Neural cell (in vitro differentiated cells): ENCODE measurements around the gene LRRC10B. TPM values are rescaled to one million over a fixed set of nuclear protein-coding genes. Genes with fewer than 3 reads are reported as not detected.

ENCODE experiments used
- H2AFZ ChIP-seq: fragments of 200-600, 300-800 bp; sonication (generic), shearing (Covaris generic); 2 replicates; pipeline ENCODE4 v1.6.0; 2014; ENCODE audit warnings: low read depth, mild to moderate bottlenecking, antibody characterized with exemption, low read length, moderate library complexity
- H3F3A ChIP-seq: fragments of 200-600 bp; shearing (Covaris generic); 2 replicates; pipeline ENCODE4 v1.6.1; 2016; ENCODE audit warnings: mild to moderate bottlenecking, moderate library complexity, mixed read lengths, antibody characterized with exemption, low read length; ENCODE audit not compliant: insufficient read depth, poor library complexity, severe bottlenecking
- H3K27ac ChIP-seq: fragments of 200-600, 300-800 bp; sonication (generic), shearing (Covaris generic); 2 replicates; pipeline ENCODE4 v1.5.1; 2014; ENCODE audit warnings: mild to moderate bottlenecking, low read length, moderate library complexity
- H3K27me3 ChIP-seq: fragments of 300-800, 200-600 bp; sonication (generic), shearing (Covaris generic); 2 replicates; pipeline ENCODE4 v1.6.0; 2014; ENCODE audit warnings: mild to moderate bottlenecking, low read depth, low read length, moderate library complexity; ENCODE audit not compliant: insufficient read depth
- H3K36me3 ChIP-seq: fragments of 300-800, 200-600 bp; sonication (generic), shearing (Covaris generic); 2 replicates; pipeline ENCODE4 v1.5.1; 2014; ENCODE audit warnings: mild to moderate bottlenecking, antibody characterized with exemption, low read length, moderate library complexity; ENCODE audit not compliant: insufficient read depth
- H3K4me2 ChIP-seq: fragments of 300-800, 200-600 bp; sonication (generic), shearing (Covaris generic); 2 replicates; pipeline ENCODE4 v1.6.0; 2014; ENCODE audit warnings: mild to moderate bottlenecking, low read length
- H3K4me3 ChIP-seq: fragments of 300-800, 200-600 bp; sonication (generic), shearing (Covaris generic); 2 replicates; pipeline ENCODE4 v1.5.1; 2014; ENCODE audit warnings: mild to moderate bottlenecking, low read length, moderate library complexity
- H3K79me2 ChIP-seq: fragments of 200-600 bp; shearing (Covaris generic); replicated peaks from 2 replicates; pipeline ENCODE4 v1.6.0; 2014; ENCODE audit warnings: mild to moderate bottlenecking, low read length, moderate library complexity; ENCODE audit not compliant: insufficient read depth
- H3K9ac ChIP-seq: fragments of 300-800, 200-600 bp; sonication (generic), shearing (Covaris generic); 2 replicates; pipeline ENCODE4 v1.6.1; 2016; ENCODE audit warnings: mild to moderate bottlenecking, low read length, mixed read lengths
- H3K9me2 ChIP-seq: fragments of 200-600 bp; shearing (Covaris generic); 2 replicates; pipeline ENCODE4 v1.6.1; 2016; ENCODE audit warnings: mild to moderate bottlenecking, low read length, mixed read lengths; ENCODE audit not compliant: insufficient read depth
- H3K9me3 ChIP-seq: fragments of 200-600, 300-800 bp; sonication (generic), shearing (Covaris generic); 2 replicates; pipeline ENCODE4 v1.6.1; 2016; ENCODE audit warnings: mild to moderate bottlenecking, mixed run types, low read length, moderate library complexity, mixed read lengths
- H4K20me1 ChIP-seq: fragments of 200-600 bp; shearing (Covaris generic); 2 replicates; pipeline ENCODE4 v1.6.1; 2016; ENCODE audit warnings: mild to moderate bottlenecking, mixed run types; ENCODE audit not compliant: insufficient read depth
- CTCF ChIP-seq: fragments of 450-650 bp; IDR thresholded peaks from 2 replicates; pipeline ENCODE4 v1.5.1; 2014; ENCODE audit warnings: antibody characterized with exemption, mild to moderate bottlenecking, moderate library complexity; ENCODE audit not compliant: poor library complexity, severe bottlenecking
- EP300 ChIP-seq: fragments of 450-650 bp; conservative IDR thresholded peaks from 2 replicates; pipeline ENCODE4 v1.6.1; 2014; ENCODE audit warnings: antibody characterized with exemption, mild to moderate bottlenecking, moderate library complexity; ENCODE audit not compliant: poor library complexity, severe bottlenecking
- EZH2 ChIP-seq: fragments of 200-600, 300-800 bp; shearing (Covaris generic), sonication (generic); IDR thresholded peaks from 2 replicates; pipeline ENCODE4 v1.6.1; 2014; ENCODE audit warnings: antibody characterized with exemption, low read length, borderline replicate concordance, mild to moderate bottlenecking; ENCODE audit not compliant: insufficient read depth, poor library complexity, severe bottlenecking
- MXI1 ChIP-seq: fragments of 450-650 bp; conservative IDR thresholded peaks from 2 replicates; pipeline ENCODE4 v1.6.1; 2014; ENCODE audit warnings: antibody characterized with exemption, mild to moderate bottlenecking; ENCODE audit not compliant: poor library complexity, severe bottlenecking
- POLR2AphosphoS5 ChIP-seq: IDR thresholded peaks from 2 replicates; pipeline ENCODE4 v1.6.1; 2012
- RAD21 ChIP-seq: fragments of 450-650 bp; conservative IDR thresholded peaks from 2 replicates; pipeline ENCODE4 v1.6.1; 2014; ENCODE audit warnings: antibody characterized with exemption, mild to moderate bottlenecking, moderate library complexity
- REST ChIP-seq: IDR thresholded peaks from 2 replicates; pipeline ENCODE4 v1.6.1; 2012; ENCODE audit warnings: borderline replicate concordance
- SMC3 ChIP-seq: fragments of 450-650 bp; conservative IDR thresholded peaks from 2 replicates; pipeline ENCODE4 v1.6.1; 2014; ENCODE audit warnings: antibody characterized with exemption, mild to moderate bottlenecking, moderate library complexity; ENCODE audit not compliant: poor library complexity
- TAF1 ChIP-seq: IDR thresholded peaks from 2 replicates; pipeline ENCODE4 v1.6.1; 2012; ENCODE audit warnings: low read depth
- polyA plus RNA-seq: library from polyadenylated mRNA; depleted of rRNA; stranded (reverse); fragments of >200 nt; gene quantifications from 2 replicates; pipeline ENCODE4 v1.2.3, GENCODE V29; 2014

The LRRC10B gene
- polyA plus RNA-seq, 1 donor from 2014 or later: 12.4 TPM

- Histone ChIP-seq H3K27me3 (no peaks in the 10 kb centered on the region), H3K4me3 (no peak overlapping the region), H3K4me2 (no peak overlapping the region), H3K9ac (no peak overlapping the region), H3K27ac (no peak overlapping the region), H3K9me3 (no peaks in the 10 kb centered on the region), H3K9me2 (no peaks in the 10 kb centered on the region), H3F3A (no peaks in the 10 kb centered on the region), H4K20me1 (no peaks in the 10 kb centered on the region), H2AFZ (no peak overlapping the region), H3K36me3 (no peaks in the 10 kb centered on the region), H3K79me2 (no peaks in the 10 kb centered on the region)
- no peak for TF ChIP-seq REST
- TF ChIP-seq CTCF: no peak
- TF ChIP-seq EZH2: no peak
- no peak for TF ChIP-seq POLR2AphosphoS5
- TF ChIP-seq TAF1: no peak
- TF ChIP-seq MXI1: no peak
- TF ChIP-seq EP300: no peak
- no peak for TF ChIP-seq RAD21
- no peak for TF ChIP-seq SMC3
Measured at GRCh38 chr11:61534933-61535839, 26.6 kb downstream of the LRRC10B start.

- Histone ChIP-seq H4K20me1 (no peaks in the 10 kb centered on the region), H3K9me3 (no peaks in the 10 kb centered on the region), H3K9me2 (no peaks in the 10 kb centered on the region), H2AFZ (no peak overlapping the region), H3K4me2 (no peak overlapping the region), H3K4me3 (no peak overlapping the region), H3K36me3 (no peaks in the 10 kb centered on the region), H3K9ac (no peak overlapping the region), H3F3A (no peaks in the 10 kb centered on the region), H3K79me2 (no peaks in the 10 kb centered on the region), H3K27me3 (no peaks in the 10 kb centered on the region), H3K27ac (no peak overlapping the region)
- TF ChIP-seq MXI1 (no peak), CTCF (no peak), EZH2 (no peak), POLR2AphosphoS5 (no peak), REST (no peak), TAF1 (no peak), EP300 (no peak), SMC3 (no peak), RAD21 (no peak)
Measured at GRCh38 chr11:61535998-61536675, 27.6 kb downstream of the LRRC10B start.
